GM18858 (cell line): Measurements from ENCODE around the gene PANK4.

Source experiments
- ATAC-seq: cut with Tn5 transposase; IDR thresholded peaks from one replicate; pipeline ENCODE4 v1.9.1; 2021; ENCODE audit not compliant: unreplicated experiment

The PANK4 gene

DNA sequence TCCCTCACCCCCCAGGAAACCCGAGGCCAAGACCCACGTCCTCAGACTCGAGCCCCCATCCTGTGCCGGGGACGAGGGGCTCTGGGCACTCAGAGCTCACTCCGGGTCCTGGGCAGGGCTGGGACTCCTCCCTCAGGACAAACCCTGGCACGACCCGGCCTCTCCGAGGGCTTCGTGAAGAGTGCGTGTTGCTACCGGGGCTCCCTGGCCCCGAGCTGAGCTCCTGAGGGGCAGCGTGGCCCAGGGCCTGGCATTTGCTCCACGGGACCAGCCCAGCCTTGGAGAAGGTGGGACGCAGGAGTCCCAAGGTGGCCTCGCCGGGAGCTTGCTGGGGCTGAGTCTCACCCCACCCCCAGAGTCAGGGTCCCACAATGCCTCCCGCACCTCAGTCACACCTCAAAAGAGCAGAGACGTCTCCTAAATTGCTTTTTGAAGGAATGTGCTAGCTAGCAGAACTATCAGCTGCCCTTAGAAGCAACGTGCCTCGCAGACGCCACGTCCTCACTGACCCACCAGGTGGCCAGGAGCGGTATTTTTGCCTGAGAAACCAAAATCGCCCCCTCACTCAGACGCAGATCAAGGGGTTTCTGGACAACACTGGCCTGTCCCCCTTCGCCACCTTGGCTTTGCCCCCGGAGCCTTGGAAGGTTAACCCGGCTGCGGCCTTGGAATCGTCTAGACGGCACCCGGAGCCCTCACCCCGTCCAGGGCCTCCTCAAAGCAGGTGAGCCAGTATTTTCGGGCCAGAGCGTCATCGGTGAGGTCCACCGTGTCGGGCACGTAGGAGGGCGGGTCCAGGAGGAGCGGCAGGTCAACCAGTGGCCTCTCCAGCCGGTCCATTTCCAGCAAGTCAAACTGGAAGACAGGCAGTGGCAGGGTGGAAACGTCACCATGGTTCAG, 11.3 kb downstream of the PANK4 start:
- ATAC-seq, result no peak

DNA sequence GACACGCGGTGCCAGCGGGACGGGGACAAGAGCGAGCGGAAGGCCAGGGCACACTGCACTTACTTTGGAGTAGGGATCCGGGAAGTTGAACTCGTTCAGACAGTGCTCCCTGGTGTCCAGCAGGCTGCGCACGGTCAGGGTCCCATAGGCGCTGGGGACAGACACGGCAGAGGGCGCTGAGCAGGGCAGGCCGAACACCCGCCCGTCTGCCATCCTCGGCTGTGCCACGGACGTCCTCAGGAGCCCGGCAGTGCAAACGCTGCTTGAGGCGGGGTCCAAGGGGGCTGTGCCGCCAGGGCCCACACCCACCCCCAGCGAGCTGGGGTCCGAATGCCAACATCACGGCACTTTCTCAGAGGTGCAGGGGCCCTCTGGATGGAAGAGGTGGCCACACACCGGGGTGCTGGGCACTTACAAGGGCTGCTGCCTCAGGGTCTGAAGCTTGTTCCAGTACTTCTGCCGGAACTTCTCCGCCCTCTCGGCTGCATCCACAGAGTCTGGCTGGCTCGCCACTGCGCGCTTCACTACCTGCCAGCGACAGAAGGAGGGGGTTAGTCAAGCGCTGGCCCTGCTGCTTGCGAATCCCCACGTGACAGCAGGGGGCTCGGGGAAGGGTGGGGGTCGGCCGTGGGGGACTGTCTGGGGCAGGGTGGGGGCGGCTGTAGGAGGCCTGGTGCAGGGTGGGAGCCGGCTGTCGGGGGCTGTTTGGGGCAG, 12.3 kb downstream of the PANK4 start:
- ATAC-seq, result no peak

DNA sequence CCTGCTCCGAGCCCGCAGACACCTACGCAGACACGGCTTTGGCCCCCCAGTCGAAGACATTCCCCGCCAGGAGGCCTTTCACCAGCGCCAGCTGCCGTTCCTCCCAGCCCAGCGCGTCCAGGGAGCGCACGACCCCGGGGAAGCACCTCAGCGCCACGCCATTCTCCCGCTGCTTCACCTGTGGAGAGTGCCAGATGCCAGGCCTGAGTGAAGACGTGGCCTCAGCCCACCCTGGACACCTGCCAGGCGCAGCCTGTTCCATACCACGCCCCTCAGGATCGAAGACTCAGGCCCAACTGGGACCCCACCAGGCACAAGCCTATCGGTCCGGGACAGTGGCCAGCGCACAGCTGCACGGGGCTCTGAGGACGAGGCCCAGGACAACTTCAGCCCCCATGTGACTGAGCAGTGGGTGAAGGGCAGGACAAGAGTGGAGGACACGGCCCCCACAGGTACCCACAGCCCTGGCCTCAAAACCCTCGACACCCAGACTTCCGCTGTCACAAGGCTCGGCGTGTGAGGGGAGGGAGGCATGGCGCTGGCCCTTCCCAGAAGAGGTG, 13.5 kb downstream of the PANK4 start:
- no peak for ATAC-seq

DNA sequence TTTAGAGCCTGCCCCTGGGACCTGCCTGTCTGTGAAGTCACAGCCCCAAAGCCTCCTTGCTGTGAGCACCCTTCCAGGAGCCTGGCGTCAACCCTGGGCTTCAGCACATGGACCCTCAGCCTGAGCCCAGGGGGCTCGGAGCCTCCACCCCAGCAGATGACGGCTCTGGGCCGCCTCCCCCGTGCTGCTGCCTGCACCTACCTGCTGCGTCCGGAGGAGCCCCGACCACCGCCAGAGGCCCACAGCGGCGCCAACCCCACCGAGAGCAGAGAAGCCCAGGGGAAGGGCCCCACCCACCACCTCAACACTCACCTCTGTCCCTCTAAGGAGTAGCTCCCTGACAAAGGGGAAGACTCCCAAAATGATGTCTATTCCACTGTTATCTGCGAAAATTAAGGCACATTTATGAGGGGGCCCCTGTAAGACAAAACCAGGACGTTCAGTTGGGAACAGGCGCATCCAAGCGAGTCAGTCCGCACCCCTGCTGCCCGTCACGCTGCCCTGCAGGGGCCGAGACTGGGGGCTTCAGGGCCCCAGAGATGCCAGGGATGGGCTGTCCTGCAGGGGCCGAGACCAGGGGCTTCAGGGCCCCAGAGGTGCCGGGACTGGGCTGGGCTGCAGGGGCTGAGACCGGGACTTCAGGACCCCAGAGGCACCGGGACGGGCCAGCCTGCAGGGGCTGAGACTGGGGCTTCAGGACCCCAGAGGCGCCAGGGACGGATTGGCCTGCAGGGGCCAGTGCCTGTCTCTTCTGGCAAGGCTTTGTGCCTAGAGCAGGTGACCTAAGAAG, 15.8 kb downstream of the PANK4 start:
- ATAC-seq, result no peak

DNA sequence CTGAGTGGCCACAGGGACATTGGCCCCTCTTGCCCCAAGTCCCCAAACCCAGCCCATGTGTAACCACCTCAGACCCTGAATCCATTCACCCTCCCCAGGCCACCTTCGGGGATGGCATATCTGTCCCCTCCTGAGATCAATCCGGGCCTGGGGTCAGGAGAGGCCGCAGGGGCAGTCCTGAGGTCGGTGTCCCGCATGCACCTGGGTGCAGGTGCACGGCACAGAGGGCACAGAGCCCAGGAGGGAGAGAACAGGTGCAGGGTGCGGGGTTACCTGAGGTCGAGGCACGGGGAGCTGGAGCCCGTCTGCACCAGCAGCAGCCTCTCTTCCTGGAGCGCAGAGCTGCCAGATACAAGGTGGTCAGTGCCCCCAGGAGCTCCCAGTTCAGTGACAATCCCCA, 16.8 kb downstream of the PANK4 start:
- ATAC-seq, result no peak

DNA sequence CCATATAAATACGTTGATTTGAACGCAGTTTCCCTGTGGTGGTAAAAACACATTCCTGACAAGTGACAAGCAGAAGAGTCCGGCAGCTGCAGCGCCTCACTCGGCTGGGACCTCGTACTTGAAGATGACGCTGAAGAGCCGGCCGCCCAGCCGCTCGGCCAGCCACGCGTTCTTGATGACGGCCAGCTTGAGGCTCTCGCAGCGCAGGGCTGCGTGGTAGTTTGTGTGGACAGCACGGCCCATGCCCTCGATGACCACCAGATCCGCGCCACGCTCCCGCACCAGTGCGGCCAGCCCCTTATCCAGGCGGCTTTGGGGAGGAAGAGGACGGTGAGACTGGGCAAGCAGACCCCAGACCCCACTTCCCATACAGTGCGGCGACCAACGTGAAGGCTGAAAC, 17.6 kb downstream of the PANK4 start:
- ATAC-seq, result no peak

DNA sequence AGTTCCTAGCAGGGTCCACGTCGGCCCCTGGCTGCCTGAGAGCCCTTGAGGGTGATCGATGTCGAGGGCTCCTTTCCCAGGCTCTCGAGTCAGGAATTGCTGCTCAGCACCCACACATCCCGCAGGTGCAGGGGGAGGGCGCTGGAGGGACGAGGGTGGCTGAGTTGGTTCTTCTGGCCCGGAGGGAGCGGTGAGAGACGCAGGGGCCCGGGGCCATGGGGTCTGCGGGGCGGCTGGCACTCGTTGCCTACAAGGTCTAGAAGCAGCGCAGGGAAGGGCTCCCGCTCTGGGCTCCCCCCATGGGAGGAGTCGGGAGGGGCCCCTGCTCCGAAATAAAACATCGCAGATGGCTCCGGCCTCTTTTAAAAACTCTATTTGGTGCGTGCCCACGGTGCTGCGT, 18.2 kb downstream of the PANK4 start:
- ATAC-seq, result no peak

DNA sequence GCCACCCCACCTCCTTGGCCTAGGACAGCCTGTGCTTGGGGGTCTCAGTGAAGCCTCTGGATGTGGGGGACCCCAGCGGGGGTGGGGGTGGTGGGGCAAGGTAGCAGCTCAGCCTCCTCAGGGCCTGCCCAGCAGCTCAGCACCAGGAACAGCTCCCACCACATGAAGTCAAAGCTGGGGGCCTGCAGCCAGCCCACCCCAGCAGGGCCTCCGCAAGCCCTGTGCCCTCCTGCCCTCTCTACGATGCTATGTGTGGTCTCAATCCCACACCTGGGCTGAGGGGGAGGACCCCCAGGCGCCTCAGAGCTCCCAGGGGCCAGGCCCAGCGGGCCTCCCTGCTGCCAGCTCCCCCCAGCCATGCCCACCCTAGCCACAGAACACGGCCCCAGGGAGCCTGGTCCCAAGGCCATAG, 18.6 kb downstream of the PANK4 start:
- no peak for ATAC-seq

DNA sequence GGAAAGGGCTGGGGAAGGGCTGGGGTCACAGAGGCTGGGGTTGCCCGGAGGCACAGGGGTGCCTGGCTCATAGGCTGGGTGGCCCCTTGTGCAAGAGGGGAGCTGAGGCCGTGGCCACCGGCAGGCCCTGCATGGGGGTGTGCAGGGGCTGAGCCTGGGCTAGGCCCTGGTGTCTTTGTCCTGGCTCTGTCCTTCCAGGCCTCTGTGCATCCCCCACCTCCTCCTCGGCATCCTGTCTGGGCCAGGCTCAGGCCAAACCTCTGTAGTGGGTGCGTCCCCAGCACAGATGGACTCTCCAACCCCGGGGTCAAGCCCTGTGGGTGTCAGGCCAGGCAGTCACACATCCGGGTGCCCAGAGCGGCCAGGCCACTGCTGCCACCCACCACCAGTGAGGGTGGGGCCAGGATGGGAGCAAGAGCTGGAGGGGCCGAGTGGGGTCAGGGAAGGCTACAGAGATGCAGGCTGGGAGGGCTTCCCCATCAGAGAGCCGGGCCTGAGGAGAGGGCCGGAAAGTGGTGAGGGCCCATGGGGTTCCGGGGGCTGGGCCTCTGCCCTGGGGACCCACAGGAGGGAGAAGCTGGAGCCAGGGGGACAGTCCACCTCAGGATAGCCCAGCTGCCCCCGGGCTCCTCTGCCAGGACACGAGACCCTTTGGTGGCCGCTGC, 19.4 kb downstream of the PANK4 start:
- ATAC-seq, result no peak

DNA sequence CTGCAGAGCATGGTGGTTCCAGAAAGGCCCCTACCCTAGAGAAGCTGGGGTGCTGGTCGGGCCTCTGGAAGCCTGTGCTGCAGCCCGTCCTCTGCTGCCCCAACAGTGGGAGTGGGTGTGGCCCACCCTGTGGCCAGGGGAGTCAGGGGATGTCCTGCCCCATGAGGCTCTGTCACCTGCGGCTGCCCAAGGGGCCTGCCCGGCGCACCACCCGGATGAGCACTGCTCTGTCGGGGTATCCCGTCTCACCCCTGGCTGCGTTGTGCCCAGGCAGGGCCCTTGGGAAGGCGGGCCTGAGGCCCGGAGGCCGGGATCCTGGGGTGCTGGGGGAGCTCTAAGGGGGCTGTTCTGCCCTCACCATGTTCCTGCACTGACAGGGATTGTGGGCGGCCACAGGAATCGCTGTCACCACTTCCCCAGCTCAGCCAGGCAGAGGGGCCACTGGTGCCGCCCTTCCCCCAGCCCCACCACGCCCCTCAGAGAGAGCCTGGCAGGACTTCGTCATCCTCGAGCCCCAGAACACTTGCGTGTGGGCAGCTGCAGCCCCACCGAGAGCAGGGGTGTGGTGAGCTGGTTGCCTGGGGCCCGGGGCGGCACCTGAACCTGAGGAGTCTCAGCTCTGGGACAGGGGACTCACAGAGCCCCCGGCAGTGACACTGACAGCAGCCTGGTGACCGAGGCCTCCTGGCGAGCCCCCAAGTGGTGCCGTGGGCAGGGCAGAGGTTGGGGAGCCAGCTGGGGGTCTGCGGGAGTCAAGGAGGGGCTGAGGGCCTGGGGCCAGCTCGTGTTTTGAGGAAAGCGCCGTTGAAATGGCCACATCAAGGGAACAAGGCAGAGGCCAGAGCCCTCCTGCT, 20.2 kb downstream of the PANK4 start:
- no peak for ATAC-seq

DNA sequence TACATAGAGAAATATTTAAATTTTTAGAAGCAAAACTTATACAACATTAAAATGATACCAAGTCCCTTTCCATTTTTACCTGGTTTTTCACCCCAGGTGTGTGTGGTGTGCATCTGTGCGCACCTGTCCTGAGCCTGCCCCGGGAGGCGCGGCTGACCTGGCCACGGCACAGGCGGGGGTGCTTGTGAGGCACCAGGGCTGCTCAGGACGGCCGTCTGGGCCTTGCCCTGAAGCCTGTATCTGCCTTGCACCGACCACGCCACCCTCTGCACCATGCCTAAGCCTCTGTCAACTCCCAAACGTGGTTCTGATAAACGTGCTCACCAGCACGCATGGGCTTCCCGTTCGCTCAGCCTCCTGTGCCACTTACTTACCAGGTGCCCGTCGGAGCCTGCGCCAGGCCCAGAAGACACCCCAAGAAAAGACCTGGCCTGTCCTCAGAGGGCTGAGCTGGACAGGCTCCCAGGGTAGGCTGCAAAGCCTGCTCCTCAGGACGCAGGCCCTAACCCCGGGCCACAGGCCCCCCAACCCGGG, 20.9 kb downstream of the PANK4 start:
- no peak for ATAC-seq

DNA sequence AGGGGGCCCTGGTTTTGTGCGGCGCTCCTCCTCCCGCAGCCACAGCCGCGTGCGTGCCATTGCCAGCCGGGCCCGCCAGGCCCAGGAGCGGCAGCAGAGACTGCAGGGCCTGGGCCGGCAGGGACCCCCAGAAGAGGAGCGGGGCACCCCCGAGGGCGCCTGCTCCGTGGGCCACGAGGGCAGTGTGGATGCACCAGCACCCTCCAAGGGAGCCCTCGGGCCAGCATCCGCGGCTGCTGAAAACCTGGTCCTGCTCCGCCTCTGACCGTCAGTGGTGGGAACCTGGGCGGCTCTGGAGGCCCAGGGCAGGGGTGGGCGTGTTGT, 21.5 kb downstream of the PANK4 start:
- ATAC-seq, result no peak

DNA sequence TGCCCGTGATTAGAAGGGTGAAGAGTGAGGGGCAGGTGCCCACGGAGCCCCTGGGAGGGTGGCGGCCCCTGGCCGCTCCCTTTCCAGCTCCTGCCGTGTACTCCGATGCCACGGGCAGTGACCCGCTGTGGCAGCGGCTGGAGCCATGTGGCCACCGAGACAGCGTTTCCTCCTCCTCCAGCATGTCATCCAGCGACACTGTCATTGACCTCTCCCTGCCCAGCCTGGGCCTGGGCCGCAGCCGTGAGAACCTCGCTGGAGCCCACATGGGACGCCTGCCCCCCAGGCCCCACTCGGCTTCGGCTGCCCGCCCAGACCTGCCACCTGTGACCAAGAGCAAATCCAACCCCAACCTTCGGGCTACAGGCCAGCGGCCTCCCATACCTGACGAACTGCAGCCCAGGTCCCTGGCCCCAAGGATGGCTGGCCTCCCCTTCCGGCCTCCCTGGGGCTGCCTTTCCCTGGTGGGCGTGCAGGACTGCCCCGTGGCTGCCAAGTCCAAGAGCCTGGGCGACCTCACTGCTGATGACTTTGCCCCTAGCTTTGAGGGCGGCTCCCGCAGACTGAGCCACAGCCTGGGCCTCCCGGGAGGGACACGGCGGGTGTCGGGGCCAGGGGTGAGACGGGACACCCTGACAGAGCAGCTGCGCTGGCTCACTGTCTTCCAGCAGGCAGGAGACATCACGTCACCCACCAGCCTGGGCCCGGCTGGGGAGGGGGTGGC, 22.0 kb downstream of the PANK4 start:
- ATAC-seq, result no peak

DNA sequence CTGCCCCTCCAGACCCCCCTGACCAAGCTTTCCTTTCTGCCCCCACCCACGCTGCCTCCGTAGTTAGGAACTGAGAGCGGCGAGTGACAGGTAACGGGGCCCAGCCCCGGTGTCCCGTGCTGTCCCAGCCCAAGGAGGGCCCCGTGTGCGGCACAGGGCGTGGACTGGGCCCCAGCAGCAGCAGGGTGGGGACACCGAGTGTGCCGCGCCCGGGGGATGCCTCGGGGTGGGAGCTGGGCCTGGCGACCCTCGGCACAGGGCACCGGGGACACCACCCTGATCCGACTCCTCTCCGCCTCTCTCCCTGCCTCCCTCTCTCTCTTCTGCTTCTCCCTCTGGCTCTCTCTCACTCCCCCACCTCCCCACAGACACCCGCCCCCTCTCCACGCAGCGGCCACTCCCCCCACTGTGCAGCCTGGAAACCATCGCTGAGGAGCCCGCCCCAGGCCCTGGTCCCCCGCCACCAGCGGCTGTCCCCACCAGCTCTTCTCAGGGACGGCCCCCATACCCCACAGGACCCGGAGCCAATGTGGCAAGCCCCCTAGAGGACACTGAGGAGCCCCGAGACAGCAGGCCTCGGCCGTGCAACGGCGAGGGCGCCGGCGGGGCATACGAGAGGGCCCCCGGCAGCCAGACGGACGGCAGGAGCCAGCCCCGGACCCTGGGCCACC, 22.7 kb downstream of the PANK4 start:
- no peak for ATAC-seq

DNA sequence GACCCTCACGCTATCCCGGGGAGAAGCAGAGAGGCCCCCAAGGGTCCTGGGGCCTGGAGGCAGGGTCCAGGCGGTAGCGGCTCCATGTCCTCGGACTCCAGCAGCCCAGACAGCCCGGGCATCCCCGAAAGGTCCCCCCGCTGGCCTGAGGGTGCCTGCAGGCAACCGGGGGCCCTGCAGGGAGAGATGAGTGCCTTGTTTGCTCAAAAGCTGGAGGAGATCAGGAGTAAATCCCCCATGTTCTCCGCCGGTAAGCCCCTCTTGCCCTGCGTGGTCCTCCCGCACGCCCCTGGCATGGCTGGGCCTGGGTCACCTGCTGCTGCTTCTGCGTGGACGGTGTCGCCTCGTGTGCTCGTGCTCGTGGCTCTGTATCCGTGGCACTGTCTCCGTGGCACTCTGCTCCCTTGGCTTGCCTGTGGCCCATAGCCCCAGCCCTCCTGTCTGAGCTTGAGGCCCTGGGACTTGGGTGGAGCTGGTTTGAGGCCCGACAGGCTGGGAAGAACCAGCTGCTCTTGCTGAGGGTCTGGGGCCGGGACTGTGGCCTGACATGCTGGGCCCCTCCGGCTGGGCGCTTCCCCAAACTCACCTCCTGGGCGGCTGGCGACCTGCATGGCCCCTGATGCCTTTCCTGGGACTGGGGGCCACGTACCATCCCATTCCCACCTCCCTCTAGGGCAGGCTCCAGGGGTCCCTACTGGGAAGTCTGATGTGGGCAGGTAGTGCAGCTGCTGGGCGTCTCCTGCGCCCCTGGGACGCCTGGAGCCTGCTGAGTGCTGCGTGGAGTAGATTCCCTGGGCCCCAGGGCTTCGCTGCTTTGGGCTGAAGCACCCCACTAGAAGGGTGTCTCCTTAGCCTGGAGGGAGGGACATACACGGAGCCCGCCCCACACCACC, 23.5 kb downstream of the PANK4 start:
- no peak for ATAC-seq

DNA sequence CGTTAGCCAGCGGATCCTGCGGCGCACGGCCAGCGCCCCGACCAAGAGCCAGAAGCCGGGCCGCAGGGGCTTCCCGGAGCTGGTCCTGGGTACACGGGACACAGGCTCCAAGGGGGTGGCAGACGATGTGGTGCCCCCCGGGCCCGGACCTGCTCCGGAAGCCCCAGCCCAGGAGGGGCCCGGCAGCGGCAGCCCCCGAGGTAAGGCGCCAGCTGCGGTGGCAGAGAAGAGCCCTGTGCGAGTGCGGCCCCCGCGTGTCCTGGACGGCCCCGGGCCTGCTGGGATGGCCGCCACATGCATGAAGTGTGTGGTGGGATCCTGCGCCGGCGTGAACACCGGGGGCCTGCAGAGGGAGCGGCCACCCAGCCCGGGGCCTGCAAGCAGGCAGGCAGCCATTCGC, 24.2 kb downstream of the PANK4 start:
- ATAC-seq, result no peak

DNA sequence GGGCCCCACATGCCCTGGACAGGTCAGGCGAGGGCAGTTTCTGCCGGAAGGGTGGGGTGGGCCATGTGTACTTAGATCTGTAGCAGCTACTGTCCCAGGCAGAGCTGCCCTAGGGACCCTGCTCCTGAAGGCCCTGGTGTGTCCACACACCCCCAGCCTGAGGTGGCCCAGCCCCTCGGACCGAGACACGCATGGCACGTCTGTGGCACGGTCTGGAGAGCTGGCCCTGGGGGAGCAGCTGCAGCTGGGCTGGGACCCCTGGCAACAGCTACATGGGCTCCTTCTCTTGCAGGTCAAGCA, 24.6 kb downstream of the PANK4 start:
- no peak for ATAC-seq
